HG03460 (cell line): ENCODE data around the gene SOX12.
"Not testable (repeated sequence)": the region's sequence is repeated elsewhere in the genome, so short reads cannot be mapped to it uniquely, and the experiment has no call there.

Source experiments
- ATAC-seq: cut with Tn5 transposase; IDR thresholded peaks from one replicate; pipeline ENCODE4 v1.9.1; 2021; ENCODE audit not compliant: unreplicated experiment

The SOX12 gene

DNA sequence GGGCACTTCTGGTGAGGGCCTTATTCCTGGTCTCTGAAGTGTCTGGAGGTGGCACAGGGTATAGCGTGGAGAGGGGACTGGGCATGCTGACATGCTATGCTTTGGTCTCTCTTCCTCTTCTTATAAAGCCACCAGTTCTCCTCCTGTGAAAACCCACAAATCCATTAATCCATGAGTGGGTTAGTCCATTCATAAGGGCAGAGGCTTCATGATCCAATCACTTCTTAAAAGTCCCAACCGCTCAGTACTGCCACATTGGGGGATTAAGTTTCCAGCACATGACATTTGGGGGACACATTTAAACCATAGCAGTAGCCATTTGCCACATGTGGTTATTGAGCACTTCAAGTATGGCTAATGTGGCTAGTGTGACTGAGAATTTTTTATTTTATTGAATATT lies 51.4 kb downstream of the SOX12 start:
- no peak for ATAC-seq

DNA sequence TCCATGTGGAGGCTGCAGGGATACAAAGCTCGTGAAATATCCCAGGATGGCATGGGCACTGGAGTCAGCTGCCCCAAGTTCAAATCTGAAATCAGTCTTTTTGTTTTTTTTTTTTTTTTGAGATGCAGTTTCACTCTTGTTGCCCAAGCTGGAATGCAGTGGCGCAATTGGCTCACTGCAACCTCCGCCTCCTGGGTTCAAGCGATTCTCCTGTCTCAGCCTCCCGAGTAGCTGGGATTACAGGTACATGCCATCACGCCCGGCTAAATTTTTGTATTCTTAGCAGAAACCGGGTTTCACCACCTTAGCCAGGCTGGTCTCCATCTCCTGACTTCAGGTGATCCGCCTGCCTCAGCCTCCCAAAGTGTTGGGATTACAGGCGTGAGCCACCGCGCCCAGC lies 52.2 kb downstream of the SOX12 start:
- not testable (repeated sequence) for ATAC-seq

DNA sequence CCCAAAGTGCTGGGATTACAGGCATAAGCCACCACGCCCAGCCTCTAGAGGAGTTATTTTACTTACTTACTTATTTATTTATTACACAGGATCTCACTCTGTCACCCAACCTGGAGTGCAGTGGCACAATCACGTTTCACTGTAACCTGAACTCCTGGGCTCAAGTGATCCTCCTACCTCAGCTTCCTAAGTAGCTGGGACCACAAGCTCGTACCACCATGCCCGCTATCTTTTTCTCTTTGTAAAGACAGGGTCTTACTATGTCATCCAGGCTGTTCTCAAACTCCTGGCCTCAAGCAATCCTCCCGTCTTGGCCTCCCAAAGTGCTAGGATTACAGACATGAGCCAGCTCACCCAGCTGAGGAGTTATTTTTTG lies 53.6 kb downstream of the SOX12 start:
- ATAC-seq: no peak
